ENCODE results near the gene QPRT.
A peak's percentile ranks its signal among the peaks of the same experiment; 100 is the strongest.
"Not testable (repeated sequence)": the region's sequence is repeated elsewhere in the genome, so short reads cannot be mapped to it uniquely, and the experiment has no call there.

The QPRT gene

GRCh38 chr16:29649588-29650494, 29.1 kb upstream of the QPRT start:
- no peak for DNase-seq (ENCODE audit: insufficient read length)
- TF ChIP-seq POLR2A (IDR thresholded peaks at IDR 0.05; ENCODE audit: low read depth, low read length), result no peak
- no peak for TF ChIP-seq POLR2AphosphoS5 (IDR thresholded peaks at IDR 0.05; ENCODE audit: low read depth, low read length)
- no peak for TF ChIP-seq TAF1 (IDR thresholded peaks at IDR 0.05; ENCODE audit: borderline replicate concordance, low read depth, low read length)
- FAIRE-seq, result no peak

GRCh38 chr16:29650771-29651170, 28.2 kb upstream of the QPRT start:
- TF ChIP-seq POLR2AphosphoS5 (IDR thresholded peaks at IDR 0.05; ENCODE audit: low read depth, low read length) (no peak), POLR2A (IDR thresholded peaks at IDR 0.05; ENCODE audit: low read depth, low read length) (no peak), TAF1 (IDR thresholded peaks at IDR 0.05; ENCODE audit: borderline replicate concordance, low read depth, low read length) (no peak)
- DNase-seq (ENCODE audit: insufficient read length) (no peak), FAIRE-seq (no peak)

- DNase-seq (ENCODE audit: insufficient read length), result no peak
- TF ChIP-seq TAF1 (IDR thresholded peaks at IDR 0.05; ENCODE audit: borderline replicate concordance, low read depth, low read length), result no peak
- no peak for TF ChIP-seq POLR2AphosphoS5 (IDR thresholded peaks at IDR 0.05; ENCODE audit: low read depth, low read length)
- TF ChIP-seq POLR2A (IDR thresholded peaks at IDR 0.05; ENCODE audit: low read depth, low read length), result no peak
- FAIRE-seq, result no peak
Measured at GRCh38 chr16:29651774-29652349, 27.1 kb upstream of the QPRT start.

DNA sequence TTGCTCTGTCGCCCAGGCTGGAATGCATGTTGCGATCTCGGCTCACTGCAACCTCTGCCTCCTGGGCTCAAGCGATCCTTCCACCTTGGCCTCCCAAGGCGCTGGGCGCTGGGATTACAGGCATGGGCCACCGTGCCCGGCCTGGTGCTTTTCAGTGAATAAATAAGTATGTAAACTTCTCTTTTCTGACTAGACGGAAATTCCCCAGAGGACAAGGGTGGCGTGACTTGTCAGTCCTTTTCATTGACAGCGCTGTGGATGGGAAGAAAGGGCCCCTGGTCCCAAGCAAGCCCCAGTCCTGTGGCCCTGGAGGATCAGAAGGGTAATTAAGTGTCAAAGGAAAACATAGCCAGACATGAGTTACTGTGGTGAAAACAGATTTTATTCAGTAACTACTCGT, 25.5 kb upstream of the QPRT start:
- no peak for TF ChIP-seq POLR2A (IDR thresholded peaks at IDR 0.05; ENCODE audit: low read depth, low read length)
- no peak for TF ChIP-seq TAF1 (IDR thresholded peaks at IDR 0.05; ENCODE audit: borderline replicate concordance, low read depth, low read length)
- no peak for TF ChIP-seq POLR2AphosphoS5 (IDR thresholded peaks at IDR 0.05; ENCODE audit: low read depth, low read length)
- DNase-seq (ENCODE audit: insufficient read length) (no peak), FAIRE-seq (no peak)

- not testable (repeated sequence) for FAIRE-seq; DNase-seq (ENCODE audit: insufficient read length)
Measured at GRCh38 chr16:29653890-29654289, 25.1 kb upstream of the QPRT start.

DNA sequence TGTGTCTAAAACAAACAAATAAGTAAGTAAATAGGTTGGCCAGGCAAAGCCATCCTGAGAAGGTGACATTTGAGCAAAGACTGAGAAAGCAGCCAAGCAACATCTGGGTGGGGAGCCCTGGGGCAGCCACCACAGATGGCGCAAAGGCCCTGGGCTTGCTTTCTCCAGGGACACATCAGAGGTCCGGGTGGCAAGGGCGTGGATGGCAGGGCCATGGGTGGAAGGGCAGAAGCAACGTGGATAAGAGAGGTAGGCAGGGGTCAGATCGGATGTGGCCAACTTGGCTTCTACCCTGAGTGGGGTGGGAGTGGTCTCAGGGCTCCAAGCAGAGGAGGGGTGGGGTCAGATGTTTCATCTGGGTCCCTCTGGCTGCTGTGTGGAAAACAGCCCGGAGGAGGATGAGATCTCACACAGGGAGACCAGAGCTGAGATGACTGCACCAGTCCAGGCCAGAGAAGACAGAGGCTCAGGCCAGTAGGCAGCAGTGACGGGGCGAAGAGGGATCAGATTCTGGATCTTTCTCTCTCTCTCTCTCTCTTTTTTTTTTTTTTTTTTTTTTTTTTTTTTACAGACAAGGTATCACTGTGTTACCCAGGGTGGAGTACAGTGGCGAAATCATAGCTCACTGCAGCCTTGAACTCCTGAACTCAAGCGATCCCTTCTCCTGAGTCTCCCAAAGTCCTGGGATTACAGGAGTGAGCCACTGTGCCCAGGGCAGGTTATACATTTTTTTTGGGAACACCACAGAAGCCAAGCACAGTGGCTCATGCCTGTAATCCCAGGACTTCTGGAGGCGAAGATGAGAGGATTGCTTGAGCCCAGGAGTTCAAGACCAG, 22.1 kb upstream of the QPRT start:
- FAIRE-seq (no peak), DNase-seq (ENCODE audit: insufficient read length) (no peak)
- TF ChIP-seq TAF1 (IDR thresholded peaks at IDR 0.05; ENCODE audit: borderline replicate concordance, low read depth, low read length), result no peak
- no peak for TF ChIP-seq POLR2AphosphoS5 (IDR thresholded peaks at IDR 0.05; ENCODE audit: low read depth, low read length)
- TF ChIP-seq POLR2A (IDR thresholded peaks at IDR 0.05; ENCODE audit: low read depth, low read length), result no peak

GRCh38 chr16:29658705-29659104, 20.3 kb upstream of the QPRT start:
- DNase-seq (ENCODE audit: insufficient read length) (no peak), FAIRE-seq (no peak)
- TF ChIP-seq POLR2A (IDR thresholded peaks at IDR 0.05; ENCODE audit: low read depth, low read length), result no peak
- no peak for TF ChIP-seq POLR2AphosphoS5 (IDR thresholded peaks at IDR 0.05; ENCODE audit: low read depth, low read length)

DNA sequence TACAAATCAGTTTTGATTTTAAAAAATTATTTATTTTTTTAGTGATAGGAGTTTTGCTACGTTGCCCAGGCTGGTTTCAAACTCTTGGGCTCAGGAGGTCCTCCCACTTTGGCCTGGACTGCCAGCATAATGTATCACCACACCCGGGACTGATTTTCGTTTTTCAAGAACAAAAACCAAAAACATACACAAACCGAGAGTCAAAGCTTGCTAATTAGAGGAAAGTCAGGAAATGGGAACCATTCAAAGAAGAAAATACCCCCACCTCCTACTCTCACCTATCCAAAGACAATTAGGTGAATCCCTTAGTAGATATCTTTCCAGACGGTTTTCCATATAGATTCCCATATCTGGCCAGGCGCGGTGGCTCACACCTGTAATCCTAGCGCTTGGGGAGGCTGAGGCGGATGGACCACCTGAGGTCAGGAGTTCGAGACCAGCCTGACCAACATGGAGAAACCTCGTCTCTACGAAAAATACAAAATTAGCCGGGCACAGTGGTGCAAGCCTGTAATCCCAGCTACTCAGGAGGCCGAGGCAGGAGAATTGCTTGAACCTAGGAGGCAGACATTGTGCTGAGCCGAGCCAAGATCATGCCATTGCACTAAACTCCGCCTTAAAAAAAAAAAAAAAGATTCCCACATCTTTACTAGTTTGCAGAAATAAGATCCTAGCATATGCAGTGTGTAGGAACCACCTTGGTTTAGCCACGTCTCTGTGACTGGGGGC, 16.8 kb upstream of the QPRT start:
- DNase-seq (ENCODE audit: insufficient read length) (no peak), FAIRE-seq (peak; percentile 62)
- TF ChIP-seq POLR2A (IDR thresholded peaks at IDR 0.05; ENCODE audit: low read depth, low read length) (no peak), TAF1 (IDR thresholded peaks at IDR 0.05; ENCODE audit: borderline replicate concordance, low read depth, low read length) (no peak), POLR2AphosphoS5 (IDR thresholded peaks at IDR 0.05; ENCODE audit: low read depth, low read length) (no peak)

DNA sequence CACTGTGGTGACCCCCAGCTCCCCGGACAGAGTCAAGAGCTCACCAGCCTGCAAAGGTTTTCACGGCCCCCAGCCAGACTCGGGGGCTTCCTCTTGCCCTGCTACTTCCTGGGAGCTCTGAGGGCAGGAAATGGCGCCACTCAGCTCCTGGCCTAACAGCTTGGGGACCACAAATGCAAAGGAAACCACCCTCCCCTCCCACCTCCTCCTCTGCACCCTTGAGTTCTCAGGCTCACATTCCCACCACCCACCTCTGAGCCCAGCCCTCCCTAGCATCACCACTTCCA, 16.3 kb upstream of the QPRT start:
- DNase-seq (ENCODE audit: insufficient read length) (peak; percentile 56), FAIRE-seq (peak; percentile 87)
- TF ChIP-seq TAF1 (IDR thresholded peaks at IDR 0.05; ENCODE audit: borderline replicate concordance, low read depth, low read length) (no peak), POLR2A (IDR thresholded peaks at IDR 0.05; ENCODE audit: low read depth, low read length) (no peak), POLR2AphosphoS5 (IDR thresholded peaks at IDR 0.05; ENCODE audit: low read depth, low read length) (peak; percentile 45; the same call in 1 of the 2 replicates)

- peak; percentile 42 for FAIRE-seq
Measured at GRCh38 chr16:29663016-29663806, 15.8 kb upstream of the QPRT start, which contains the start of gene SPN. Gene SPN, plus strand, starts transcription at chr16:29663247. Its CDS starts 482 bp downstream, at chr16:29663729.

More at GRCh38 chr16:29663016-29663806, 15.8 kb upstream of the QPRT start, which contains the start of gene SPN:
- peak; percentile 74 for DNase-seq (ENCODE audit: insufficient read length)
- peak; percentile 83 for TF ChIP-seq POLR2AphosphoS5 (IDR thresholded peaks at IDR 0.05; ENCODE audit: low read depth, low read length)
- peak; percentile 82 for TF ChIP-seq POLR2A (IDR thresholded peaks at IDR 0.05; ENCODE audit: low read depth, low read length)
- peak; percentile 73; the same call in 1 of the 2 replicates for TF ChIP-seq TAF1 (IDR thresholded peaks at IDR 0.05; ENCODE audit: borderline replicate concordance, low read depth, low read length)
